DND-41 (cell line): ENCODE results near the gene SIT1.

Source experiments
- ATAC-seq: fragments of 200-7000 bp; cut with Tn5 transposase; 3 replicates; pipeline ENCODE4 v1.9.1; 2021; ENCODE audit warnings: low read depth; ENCODE audit not compliant: insufficient read depth
- DNase-seq: peaks from one replicate; pipeline ENCODE4 v3.0.0-alpha.2; 2020
- H2AFZ ChIP-seq: 2 replicates; pipeline ENCODE4 v1.6.0; 2012; ENCODE audit warnings: low read depth, low read length
- H3K27ac ChIP-seq: 2 replicates; pipeline ENCODE4 v1.5.1; 2012; ENCODE audit warnings: low read length, inconsistent platforms
- H3K27me3 ChIP-seq: fragments of 200-600 bp; sonication (generic); 2 replicates; pipeline ENCODE4 v1.6.0; 2012; ENCODE audit warnings: low read length, mild to moderate bottlenecking, inconsistent platforms; ENCODE audit not compliant: insufficient read depth, poor library complexity
- H3K36me3 ChIP-seq: 2 replicates; pipeline ENCODE4 v1.5.1; 2012; ENCODE audit warnings: low read length, inconsistent platforms; ENCODE audit not compliant: insufficient read depth
- H3K4me1 ChIP-seq: 2 replicates; pipeline ENCODE4 v1.5.1; 2012; ENCODE audit warnings: mild to moderate bottlenecking, low read length; ENCODE audit not compliant: insufficient read depth
- H3K4me2 ChIP-seq: 2 replicates; pipeline ENCODE4 v1.6.0; 2012; ENCODE audit warnings: mild to moderate bottlenecking, moderate library complexity, low read length, inconsistent platforms; ENCODE audit not compliant: insufficient read depth
- H3K4me3 ChIP-seq, 2 experiments: fragments of 200-600 bp in 1 of 2; shearing (Covaris generic) in 1 of 2; 2 replicates each; pipeline ENCODE4 v1.5.1; 2012 to 2016; ENCODE audit warnings: inconsistent platforms in 2 of 2, low read length in 2 of 2, mild to moderate bottlenecking in 2 of 2, low read depth in 1 of 2, moderate library complexity in 1 of 2
- H3K79me2 ChIP-seq: 2 replicates; pipeline ENCODE4 v1.6.0; 2012; ENCODE audit warnings: low read length, inconsistent platforms; ENCODE audit not compliant: insufficient read depth
- H3K9ac ChIP-seq: 2 replicates; pipeline ENCODE4 v1.6.0; 2012; ENCODE audit warnings: low read depth, mild to moderate bottlenecking, inconsistent platforms, low read length, moderate library complexity
- H3K9me3 ChIP-seq: 2 replicates; pipeline ENCODE4 v1.5.1; 2012; ENCODE audit warnings: low read length, moderate library complexity, mild to moderate bottlenecking, inconsistent platforms; ENCODE audit not compliant: insufficient read depth, severe bottlenecking
- H4K20me1 ChIP-seq: 2 replicates; pipeline ENCODE4 v1.6.0; 2012; ENCODE audit warnings: low read length; ENCODE audit not compliant: insufficient read depth
- CTCF ChIP-seq: IDR thresholded peaks from 2 replicates; pipeline ENCODE4 v1.5.1; 2012; ENCODE audit warnings: borderline replicate concordance, low read length, moderate library complexity, mild to moderate bottlenecking; ENCODE audit not compliant: poor library complexity, severe bottlenecking; ENCODE audit errors: extremely low read depth
- EZH2 ChIP-seq: IDR thresholded peaks from 3 replicates; pipeline ENCODE4 v1.6.1; 2012; ENCODE audit warnings: borderline replicate concordance, low read depth, mild to moderate bottlenecking, moderate library complexity, low read length, inconsistent platforms; ENCODE audit not compliant: severe bottlenecking

The SIT1 gene

GRCh38 chr9:35682520-35683315 is 32.0 kb upstream of the SIT1 start:
- Histone ChIP-seq H3K4me3 (no peak overlapping the region), H3K9me3 (no peaks in the 10 kb centered on the region), H3K79me2 (no peaks in the 10 kb centered on the region), H4K20me1 (no peaks in the 10 kb centered on the region; the same call in 1 of the 2 replicates), H3K9ac (no peak overlapping the region), H3K27ac (no peak overlapping the region), H3K4me1 (no peaks in the 10 kb centered on the region), H3K4me2 (no peak overlapping the region), H3K27me3 (no peaks in the 10 kb centered on the region), H3K36me3 (peaks cover 41% of the 10 kb centered on the region), H2AFZ (no peak overlapping the region)
- no peak for DNase-seq
- ATAC-seq = no peak
- TF ChIP-seq CTCF (no peak), EZH2 (no peak)

- no peak overlapping the region for H3K4me3 ChIP-seq
- no peaks in the 10 kb centered on the region for H3K4me1 ChIP-seq
- no peak overlapping the region for H3K4me2 ChIP-seq
- no peaks in the 10 kb centered on the region; the same call in 1 of the 2 replicates for H4K20me1 ChIP-seq
- H3K9ac ChIP-seq = no peak overlapping the region
- no peaks in the 10 kb centered on the region for H3K79me2 ChIP-seq
- no peak overlapping the region for H2AFZ ChIP-seq
- no peak for DNase-seq
- TF ChIP-seq EZH2 = no peak
- ATAC-seq = no peak
- H3K9me3 ChIP-seq = no peaks in the 10 kb centered on the region
- no peak overlapping the region for H3K27ac ChIP-seq
- H3K27me3 ChIP-seq = no peaks in the 10 kb centered on the region
- H3K36me3 ChIP-seq = peaks cover 36% of the 10 kb centered on the region
Observed at GRCh38 chr9:35682051-35682450, 31.3 kb upstream of the SIT1 start.

GRCh38 chr9:35681341-35682002 is 30.7 kb upstream of the SIT1 start:
- no peak for ATAC-seq
- Histone ChIP-seq H3K4me3 (no peak overlapping the region), H3K27ac (no peak overlapping the region), H3K79me2 (no peaks in the 10 kb centered on the region), H3K9me3 (no peaks in the 10 kb centered on the region), H3K4me1 (no peaks in the 10 kb centered on the region), H3K9ac (no peak overlapping the region), H2AFZ (no peak overlapping the region), H4K20me1 (no peaks in the 10 kb centered on the region; the same call in 1 of the 2 replicates), H3K27me3 (no peaks in the 10 kb centered on the region), H3K4me2 (no peak overlapping the region), H3K36me3 (peaks cover 36% of the 10 kb centered on the region)
- TF ChIP-seq EZH2 (no peak), CTCF (no peak)
- no peak for DNase-seq

GRCh38 chr9:35680331-35681105 is 29.8 kb upstream of the SIT1 start:
- no peaks in the 10 kb centered on the region for H3K27me3 ChIP-seq
- peaks cover 29% of the 10 kb centered on the region for H3K36me3 ChIP-seq
- no peak overlapping the region for H2AFZ ChIP-seq
- H3K4me3 ChIP-seq = no peak overlapping the region
- DNase-seq (no peak), ATAC-seq (no peak)
- H3K4me1 ChIP-seq = no peaks in the 10 kb centered on the region
- H3K79me2 ChIP-seq = no peaks in the 10 kb centered on the region
- no peak overlapping the region for H3K27ac ChIP-seq
- no peak overlapping the region for H3K4me2 ChIP-seq
- H3K9ac ChIP-seq = no peak overlapping the region
- no peaks in the 10 kb centered on the region for H3K9me3 ChIP-seq
- TF ChIP-seq CTCF (no peak), EZH2 (no peak)
- no peaks in the 10 kb centered on the region; the same call in 1 of the 2 replicates for H4K20me1 ChIP-seq
